ENCODE data around the gene ALKBH8.
A peak's percentile ranks its signal among the peaks of the same experiment; 100 is the strongest.

ALKBH8 gene

GRCh38 chr11:107605061-107606006 lies 39.8 kb upstream of the ALKBH8 start:
- DNase-seq (ENCODE audit: low read depth), result no peak
- H3K4me3 ChIP-seq (ENCODE audit: low read length), result no peak overlapping the region
- TF ChIP-seq, protein P1, sequence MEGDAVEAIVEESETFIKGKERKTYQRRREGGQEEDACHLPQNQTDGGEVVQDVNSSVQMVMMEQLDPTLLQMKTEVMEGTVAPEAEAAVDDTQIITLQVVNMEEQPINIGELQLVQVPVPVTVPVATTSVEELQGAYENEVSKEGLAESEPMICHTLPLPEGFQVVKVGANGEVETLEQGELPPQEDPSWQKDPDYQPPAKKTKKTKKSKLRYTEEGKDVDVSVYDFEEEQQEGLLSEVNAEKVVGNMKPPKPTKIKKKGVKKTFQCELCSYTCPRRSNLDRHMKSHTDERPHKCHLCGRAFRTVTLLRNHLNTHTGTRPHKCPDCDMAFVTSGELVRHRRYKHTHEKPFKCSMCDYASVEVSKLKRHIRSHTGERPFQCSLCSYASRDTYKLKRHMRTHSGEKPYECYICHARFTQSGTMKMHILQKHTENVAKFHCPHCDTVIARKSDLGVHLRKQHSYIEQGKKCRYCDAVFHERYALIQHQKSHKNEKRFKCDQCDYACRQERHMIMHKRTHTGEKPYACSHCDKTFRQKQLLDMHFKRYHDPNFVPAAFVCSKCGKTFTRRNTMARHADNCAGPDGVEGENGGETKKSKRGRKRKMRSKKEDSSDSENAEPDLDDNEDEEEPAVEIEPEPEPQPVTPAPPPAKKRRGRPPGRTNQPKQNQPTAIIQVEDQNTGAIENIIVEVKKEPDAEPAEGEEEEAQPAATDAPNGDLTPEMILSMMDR (conservative IDR thresholded peaks at IDR 0.05; ENCODE audit: low read depth, low read length), result no peak

- TF ChIP-seq, protein P1 (conservative IDR thresholded peaks at IDR 0.05; ENCODE audit: low read depth, low read length), result peak; percentile 67
- DNase-seq (ENCODE audit: low read depth), result no peak
- no peak overlapping the region for H3K4me3 ChIP-seq (ENCODE audit: low read length)
Measured at GRCh38 chr11:107598225-107599139, 32.9 kb upstream of the ALKBH8 start.

GRCh38 chr11:107594736-107595135 lies 29.2 kb upstream of the ALKBH8 start:
- TF ChIP-seq, protein P1 (conservative IDR thresholded peaks at IDR 0.05; ENCODE audit: low read depth, low read length), result no peak
- no peak for DNase-seq (ENCODE audit: low read depth)
- no peak overlapping the region for H3K4me3 ChIP-seq (ENCODE audit: low read length)

DNA sequence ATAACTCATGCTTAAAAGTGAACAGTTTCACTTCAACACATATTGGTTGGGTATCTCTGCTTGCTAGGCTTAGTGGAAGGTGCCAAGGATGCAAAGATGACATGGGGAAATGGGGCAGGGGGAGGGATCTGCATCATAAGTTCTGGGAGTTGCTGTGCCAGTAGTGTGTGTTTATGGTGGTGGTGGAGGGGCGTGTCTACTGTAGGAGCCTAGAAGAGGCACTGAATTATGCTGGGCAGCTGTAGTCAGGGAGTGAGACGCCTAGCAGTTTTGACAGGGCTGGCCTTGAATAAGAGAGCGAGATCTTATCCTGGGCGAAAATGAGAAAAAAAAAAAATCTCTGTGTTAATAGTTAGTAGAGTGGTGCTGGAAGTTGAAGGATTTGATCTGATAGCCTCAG lies 28.4 kb upstream of the ALKBH8 start:
- no peak overlapping the region for H3K4me3 ChIP-seq (ENCODE audit: low read length)

GRCh38 chr11:107592813-107593212 lies 27.3 kb upstream of the ALKBH8 start:
- no peak overlapping the region for H3K4me3 ChIP-seq (ENCODE audit: low read length)
- no peak for DNase-seq (ENCODE audit: low read depth)
- TF ChIP-seq, protein P1 (conservative IDR thresholded peaks at IDR 0.05; ENCODE audit: low read depth, low read length), result no peak

More for the DNA sequence above, 28.4 kb upstream of the ALKBH8 start:
- DNase-seq (ENCODE audit: low read depth), result no peak
- TF ChIP-seq, protein P1 (conservative IDR thresholded peaks at IDR 0.05; ENCODE audit: low read depth, low read length), result no peak

- TF ChIP-seq, protein P1 (conservative IDR thresholded peaks at IDR 0.05; ENCODE audit: low read depth, low read length), result no peak
- H3K4me3 ChIP-seq (ENCODE audit: low read length), result no peak overlapping the region
- no peak for DNase-seq (ENCODE audit: low read depth)
Measured at GRCh38 chr11:107592231-107592590, 26.7 kb upstream of the ALKBH8 start.
